ENCODE measurements around the gene UNC119. TPM values are rescaled to one million over a fixed set of nuclear protein-coding genes. Genes with fewer than 3 reads are reported as not detected.

The UNC119 gene
- total RNA-seq, 1 experiment from 2014 or later, result 43.2 TPM

GRCh38 chr17:28515518-28515917 is 36.9 kb downstream of the UNC119 start:
- POLR2A ChIA-PET, result no interaction called here
- BruUV-seq (replicated peaks), result no TSS peak
- Histone ChIP-seq H3K27me3 (ENCODE audit: insufficient read depth, low read length) (peaks cover 8% of the 10 kb centered on the region; the same call in 1 of the 2 replicates), H2AFZ (ENCODE audit: low read depth, low read length, poor library complexity, severe bottlenecking) (no peak overlapping the region), H3K4me1 (ENCODE audit: control insufficient read depth in 1 of 2, insufficient read depth in 2 of 2, low read length in 2 of 2) (no peaks in the 10 kb centered on the region), H3K27ac (ENCODE audit: low read depth, low read length) (no peak overlapping the region), H3K4me2 (ENCODE audit: low read length) (no peak overlapping the region), H3K9ac (ENCODE audit: low read length) (no peak overlapping the region), H3K79me2 (ENCODE audit: insufficient read depth, low read length) (no peaks in the 10 kb centered on the region), H4K20me1 (ENCODE audit: insufficient read depth) (no peaks in the 10 kb centered on the region), H3K9me3 (ENCODE audit: control insufficient read depth in 1 of 2, insufficient read depth in 1 of 2, low read depth in 1 of 2, low read length in 2 of 2) (no peaks in the 10 kb centered on the region), H3K9me2 (ENCODE audit: insufficient read depth) (no peaks in the 10 kb centered on the region), H3K36me3 (ENCODE audit: control insufficient read depth in 1 of 2, insufficient read depth in 2 of 2, low read length in 2 of 2) (no peaks in the 10 kb centered on the region), H3K4me3 (replicated peaks in 1 of 2; ENCODE audit: low read depth in 1 of 2, low read length in 2 of 2) (no peak overlapping the region)
- DNase-seq (ENCODE audit: low read depth, low spot score) (no peak), ATAC-seq (no peak)
- TF ChIP-seq CBX3 (IDR thresholded peaks at IDR 0.05; ENCODE audit: low read depth) (no peak), JUND (IDR thresholded peaks at IDR 0.05) (no peak), EGR1 (IDR thresholded peaks at IDR 0.05; ENCODE audit: low read depth) (no peak), ATF3 (IDR thresholded peaks at IDR 0.05) (no peak), CEBPB (IDR thresholded peaks at IDR 0.05; ENCODE audit: low read depth) (no peak), SRF (IDR thresholded peaks at IDR 0.05; ENCODE audit: low read depth) (no peak), POLR2AphosphoS5 (IDR thresholded peaks at IDR 0.05; ENCODE audit: low read depth, low read length) (no peak), EZH2phosphoT487 (IDR thresholded peaks at IDR 0.05; ENCODE audit: borderline replicate concordance) (no peak)
- CTCF ChIA-PET, result no interaction called here
- RAD21 ChIA-PET (ENCODE audit: low non-redundant PET in 1 of 2, low total read pairs in 2 of 2, uncharacterized antibody in 2 of 2, unreplicated experiment in 2 of 2), result no interaction called here
- intact Hi-C loops (cut with micrococcal nuclease), result no loop called here

GRCh38 chr17:28514561-28515002 is 37.8 kb downstream of the UNC119 start:
- no TSS peak for BruUV-seq (replicated peaks)
- Histone ChIP-seq H3K9me3 (ENCODE audit: control insufficient read depth in 1 of 2, insufficient read depth in 1 of 2, low read depth in 1 of 2, low read length in 2 of 2) (no peaks in the 10 kb centered on the region), H3K4me2 (ENCODE audit: low read length) (no peak overlapping the region), H3K36me3 (ENCODE audit: control insufficient read depth in 1 of 2, insufficient read depth in 2 of 2, low read length in 2 of 2) (no peaks in the 10 kb centered on the region), H3K27me3 (ENCODE audit: insufficient read depth, low read length) (peaks cover 8% of the 10 kb centered on the region; the same call in 1 of the 2 replicates), H3K4me1 (ENCODE audit: control insufficient read depth in 1 of 2, insufficient read depth in 2 of 2, low read length in 2 of 2) (no peaks in the 10 kb centered on the region), H4K20me1 (ENCODE audit: insufficient read depth) (no peaks in the 10 kb centered on the region), H3K79me2 (ENCODE audit: insufficient read depth, low read length) (no peaks in the 10 kb centered on the region), H3K9ac (ENCODE audit: low read length) (no peak overlapping the region), H3K4me3 (replicated peaks in 1 of 2; ENCODE audit: low read depth in 1 of 2, low read length in 2 of 2) (no peak overlapping the region), H2AFZ (ENCODE audit: low read depth, low read length, poor library complexity, severe bottlenecking) (no peak overlapping the region), H3K9me2 (ENCODE audit: insufficient read depth) (no peaks in the 10 kb centered on the region), H3K27ac (ENCODE audit: low read depth, low read length) (no peak overlapping the region)
- POLR2A ChIA-PET, result no interaction called here
- RAD21 ChIA-PET (ENCODE audit: low non-redundant PET in 1 of 2, low total read pairs in 2 of 2, uncharacterized antibody in 2 of 2, unreplicated experiment in 2 of 2), result no interaction called here
- ATAC-seq, result no peak
- DNase-seq (ENCODE audit: low read depth, low spot score), result no peak
- intact Hi-C loops (cut with micrococcal nuclease), result no loop called here
- CTCF ChIA-PET, result no interaction called here
- no peak for TF ChIP-seq EZH2 (IDR thresholded peaks at IDR 0.05)
- TF ChIP-seq POLR2AphosphoS5 (IDR thresholded peaks at IDR 0.05; ENCODE audit: low read depth, low read length), result no peak
- TF ChIP-seq ATF3 (IDR thresholded peaks at IDR 0.05), result no peak
- no peak for TF ChIP-seq ZBTB33 (IDR thresholded peaks at IDR 0.05; ENCODE audit: extremely low read depth, insufficient replicate concordance, low read length)
- no peak for TF ChIP-seq CEBPB (IDR thresholded peaks at IDR 0.05; ENCODE audit: low read depth)
- no peak for TF ChIP-seq SP1 (IDR thresholded peaks at IDR 0.05; ENCODE audit: low read depth)
- TF ChIP-seq JUND (IDR thresholded peaks at IDR 0.05), result no peak
- TF ChIP-seq ELF1 (IDR thresholded peaks at IDR 0.05; ENCODE audit: borderline replicate concordance, low read depth), result no peak
- TF ChIP-seq EZH2phosphoT487 (IDR thresholded peaks at IDR 0.05; ENCODE audit: borderline replicate concordance), result no peak
- TF ChIP-seq ZFX (IDR thresholded peaks at IDR 0.05), result no peak
- no peak for TF ChIP-seq CBX3 (IDR thresholded peaks at IDR 0.05; ENCODE audit: low read depth)

Data from HCT116 (cell line).